NCI-H446 treated with DMSO at 0.1 percent for 48 hours (cell line): ENCODE data around the gene BCL2L1.

ENCODE experiments used
- DNase-seq: peaks from one replicate; lab custom pipeline; 2025; lab: John Stamatoyannopoulos, UW

Gene BCL2L1

DNA sequence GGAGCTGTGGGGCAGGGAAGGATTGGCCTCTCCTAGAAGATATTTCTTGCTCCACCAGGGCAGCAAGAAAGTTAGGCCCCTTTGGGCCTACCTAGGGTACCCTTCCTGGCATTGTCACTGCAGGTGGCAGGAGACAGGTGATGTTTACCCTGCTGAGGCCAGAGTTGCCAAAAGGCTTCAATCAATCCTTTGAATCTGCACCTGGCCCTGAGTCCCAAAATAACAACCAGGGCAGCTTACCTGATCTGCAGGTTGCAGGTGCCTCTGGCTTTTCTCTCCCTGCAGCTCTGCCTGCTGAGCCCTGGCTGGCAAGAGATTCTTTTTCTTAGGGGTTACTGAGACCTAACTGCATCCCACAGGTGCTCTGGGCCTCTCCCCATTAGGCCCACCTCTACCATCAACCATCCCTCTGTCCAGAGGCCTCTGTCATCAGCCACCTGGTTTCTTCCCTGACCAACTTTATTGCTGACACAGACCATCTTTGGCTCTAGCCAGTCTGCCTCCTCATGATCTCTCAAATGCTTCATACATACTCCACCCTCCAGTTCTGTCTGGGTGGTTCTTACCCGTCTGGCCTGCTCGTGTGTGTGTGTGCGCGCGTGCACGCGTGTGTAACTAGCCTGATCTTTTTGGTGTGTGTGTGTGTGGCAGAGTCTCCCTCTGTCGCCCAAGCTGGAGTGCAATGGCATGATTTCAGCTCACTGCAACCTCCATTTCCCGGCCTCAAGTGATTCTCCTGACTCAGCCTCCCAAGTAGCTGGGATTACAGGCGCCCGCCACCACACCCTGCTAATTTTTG lies 13.7 kb downstream of the BCL2L1 start:
- no peak for DNase-seq

DNA sequence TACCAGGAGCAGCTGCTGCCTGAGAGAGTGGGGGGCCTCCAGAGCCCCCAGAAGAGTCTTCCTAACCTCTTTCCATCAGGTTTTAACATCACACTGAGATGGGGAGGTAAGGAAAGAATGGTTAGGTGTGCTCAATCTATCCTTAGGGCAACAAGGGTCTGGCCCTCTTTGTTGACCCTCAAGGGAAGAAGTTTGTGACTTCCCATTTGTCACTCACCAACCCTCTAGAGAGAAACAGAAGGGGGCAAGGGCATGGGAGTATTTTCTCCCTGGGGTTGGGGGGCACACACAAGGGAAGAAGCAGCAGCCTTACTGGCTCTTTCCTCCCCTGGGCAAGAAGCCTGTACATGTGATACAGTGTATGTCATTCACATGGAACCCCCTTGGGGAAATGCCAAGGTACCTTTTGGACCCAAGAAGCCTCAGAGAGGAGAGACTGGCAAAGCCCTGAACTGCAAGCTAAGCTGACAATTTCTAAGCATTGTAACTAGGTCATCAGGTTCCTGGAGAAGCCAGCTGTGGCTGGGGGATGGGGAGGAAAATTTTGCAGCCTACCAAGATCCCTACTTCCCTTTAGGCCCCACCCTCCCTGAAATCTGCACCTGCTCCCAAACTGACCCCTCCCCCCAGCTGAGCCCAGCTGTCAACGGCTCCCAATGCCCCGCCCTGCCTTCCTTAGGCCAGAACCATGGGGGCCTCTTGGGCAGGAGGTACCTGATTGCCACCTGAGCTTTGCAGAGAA lies 14.5 kb downstream of the BCL2L1 start:
- DNase-seq, result no peak

GRCh38 chr20:31707258-31707615 lies 15.4 kb downstream of the BCL2L1 start:
- DNase-seq, result no peak

DNA sequence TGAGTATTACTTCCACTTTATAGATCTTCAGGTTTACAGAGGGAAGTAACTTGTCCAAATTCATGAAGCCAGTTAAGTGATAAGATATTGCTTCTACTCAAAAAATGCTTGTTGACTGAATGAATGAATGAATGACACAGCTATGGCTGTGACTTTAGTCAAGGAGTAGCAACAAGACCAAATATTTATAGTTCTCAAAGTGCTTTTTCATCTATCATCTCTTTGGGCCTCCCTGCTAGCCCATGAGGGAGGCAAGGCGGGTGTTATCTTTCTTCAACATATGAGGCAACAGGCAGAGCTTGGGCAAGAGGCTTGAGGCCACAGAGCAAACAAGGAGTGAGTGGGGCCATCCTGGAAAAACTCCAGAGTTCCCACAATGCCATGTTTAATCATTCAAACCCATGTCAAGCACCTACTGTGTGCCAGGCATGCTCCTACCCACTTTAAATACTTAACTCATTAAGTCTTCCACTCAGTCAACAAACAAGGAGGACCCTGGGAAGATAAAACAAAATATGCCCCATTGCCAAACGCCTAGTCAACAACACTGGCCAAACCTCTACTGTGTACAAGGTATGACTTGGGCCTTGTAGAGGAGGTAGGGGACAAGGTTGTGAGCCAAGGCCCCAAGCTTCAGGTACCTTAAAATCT lies 15.9 kb downstream of the BCL2L1 start:
- no peak for DNase-seq

GRCh38 chr20:31705598-31706597 lies 16.8 kb downstream of the BCL2L1 start:
- DNase-seq, result no peak

DNA sequence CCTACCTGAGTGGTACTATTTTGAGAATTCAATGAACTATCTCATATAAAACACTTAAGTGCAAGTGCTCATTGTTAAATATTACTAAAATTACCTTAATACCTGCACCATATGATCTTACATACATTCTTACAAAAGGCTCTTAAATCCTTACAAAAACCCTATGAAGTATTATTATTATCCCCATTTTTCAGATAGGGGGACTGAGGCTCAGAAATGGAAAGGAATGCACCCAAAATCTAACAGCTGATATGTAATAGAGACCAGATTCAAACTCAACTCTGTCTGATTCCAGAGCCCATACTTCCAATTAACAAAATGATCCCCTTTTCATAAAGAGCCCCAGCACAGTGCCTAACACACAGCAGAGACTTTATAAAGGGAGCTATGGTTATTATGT lies 17.5 kb downstream of the BCL2L1 start:
- DNase-seq, result no peak

DNA sequence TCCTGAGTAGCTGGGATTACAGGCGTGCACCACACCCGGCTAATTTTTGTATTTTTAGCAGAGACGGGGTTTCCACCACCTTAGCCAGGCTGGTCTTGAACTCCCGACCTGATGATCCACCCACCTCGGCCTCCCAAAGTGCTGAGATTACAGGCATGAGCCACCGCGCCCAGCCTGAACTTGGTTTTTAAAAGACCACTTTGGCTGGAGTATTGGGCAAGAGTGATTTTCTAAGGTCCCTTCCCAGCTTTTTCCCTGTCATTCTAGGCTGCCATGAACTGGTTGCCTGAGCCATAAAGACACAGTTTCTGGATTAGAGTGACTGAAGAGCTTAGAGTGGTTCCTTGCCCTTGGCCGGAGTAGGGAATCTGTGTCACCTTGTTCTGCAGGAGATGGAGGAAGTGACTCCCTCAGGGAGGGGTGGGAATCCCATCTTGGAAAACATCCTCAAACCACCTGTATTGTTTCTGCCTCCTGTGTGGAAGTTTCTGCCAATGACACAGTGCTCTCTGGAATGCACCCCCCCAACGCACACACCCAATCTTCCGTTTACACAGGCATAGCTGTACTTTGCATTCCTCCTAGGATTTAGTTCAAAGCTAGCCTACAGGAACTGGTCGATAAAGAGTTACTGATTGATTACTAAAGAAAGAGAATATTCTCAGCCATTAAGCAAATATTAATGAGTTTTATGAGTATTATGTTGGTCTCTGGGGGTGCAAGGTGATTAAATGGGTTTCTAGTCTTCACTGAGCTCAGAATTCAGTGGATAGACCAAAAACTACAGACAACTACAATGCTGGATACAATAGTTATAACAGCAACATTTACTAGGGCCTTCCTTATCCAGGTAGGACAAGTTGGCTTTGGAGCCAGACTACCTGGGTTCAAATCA lies 18.2 kb downstream of the BCL2L1 start:
- DNase-seq, result no peak

DNA sequence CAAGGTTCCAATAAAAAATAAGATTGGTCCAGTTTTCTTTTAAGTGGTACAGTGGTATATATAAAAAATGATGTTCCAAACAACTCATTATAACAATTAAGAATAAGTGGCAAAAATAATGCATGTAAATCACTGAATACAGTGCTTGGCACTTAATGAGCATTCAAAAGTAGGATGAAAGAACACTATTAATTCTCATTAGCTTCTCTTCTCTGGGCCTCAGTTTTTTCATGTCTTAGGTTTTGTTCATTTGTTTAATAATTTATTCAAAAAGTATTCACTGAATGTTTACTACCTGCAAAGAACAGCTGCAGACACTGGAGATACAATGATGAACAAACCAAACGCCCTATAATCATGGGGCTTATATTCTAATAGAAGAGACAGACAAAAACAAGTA lies 21.1 kb downstream of the BCL2L1 start:
- DNase-seq, result no peak

DNA sequence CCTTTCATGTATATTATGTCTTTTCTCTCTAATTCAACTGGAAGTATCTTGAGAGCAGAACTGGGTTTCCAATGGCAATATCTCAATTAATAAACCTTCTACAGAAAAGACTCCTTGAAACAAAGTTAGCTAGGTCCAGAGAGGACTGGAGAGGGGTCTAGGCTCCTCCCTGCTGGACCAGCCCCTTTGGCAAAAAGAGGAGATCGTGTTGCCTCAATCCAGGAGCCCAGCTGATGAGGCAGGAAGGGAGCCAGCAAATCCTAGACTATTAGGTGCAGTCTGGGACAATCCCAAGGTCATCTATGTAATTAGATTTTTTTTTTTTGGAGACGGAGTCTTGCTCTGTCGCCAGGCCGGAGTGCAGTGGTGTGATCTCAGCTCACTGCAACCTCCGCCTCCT lies 21.9 kb downstream of the BCL2L1 start:
- no peak for DNase-seq

GRCh38 chr20:31699801-31700728 lies 22.6 kb downstream of the BCL2L1 start:
- no peak for DNase-seq

DNA sequence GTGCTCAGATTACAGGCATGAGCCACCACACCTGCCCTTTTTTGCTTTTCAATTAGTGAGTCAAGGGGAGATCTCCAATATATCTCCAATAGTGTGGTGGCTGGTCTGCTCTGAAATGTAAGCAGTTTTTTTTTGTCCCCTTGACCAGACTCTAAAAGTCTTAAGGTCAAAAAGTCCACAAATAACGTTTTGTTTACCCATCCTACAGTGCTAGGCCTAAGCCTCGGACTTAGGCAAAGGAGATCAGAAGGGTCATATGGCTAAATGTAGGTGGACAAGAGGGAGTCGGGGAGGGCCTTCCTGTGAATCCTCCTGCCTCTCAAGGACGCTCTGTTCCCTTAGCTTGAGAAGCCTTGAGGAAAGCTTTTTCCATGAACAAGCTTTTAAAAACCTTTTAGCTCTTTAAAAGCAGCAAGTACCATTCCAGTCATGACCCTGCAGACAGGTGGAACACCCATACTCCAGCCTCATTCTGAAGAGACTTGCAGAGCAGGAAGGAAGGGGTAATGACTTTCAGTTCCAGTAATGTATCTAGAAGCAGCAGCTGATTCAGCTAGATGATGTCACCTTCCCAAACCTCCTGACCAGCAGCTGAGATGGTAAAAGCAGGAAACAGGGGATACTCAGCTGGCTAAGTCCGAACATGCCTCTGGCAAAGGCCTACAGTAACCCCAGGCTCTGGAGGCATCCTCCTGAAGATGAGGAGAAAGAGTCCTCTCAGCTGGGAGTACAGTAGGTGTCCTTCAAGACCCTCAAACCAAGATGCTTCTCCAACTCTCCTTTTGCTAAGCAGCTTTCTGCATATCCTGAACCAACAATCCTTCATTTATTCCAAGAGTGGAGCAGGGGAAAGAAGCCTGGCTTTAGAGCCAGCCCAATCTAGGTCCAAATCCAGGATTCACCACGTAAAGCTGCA lies 23.6 kb downstream of the BCL2L1 start:
- DNase-seq, result no peak

DNA sequence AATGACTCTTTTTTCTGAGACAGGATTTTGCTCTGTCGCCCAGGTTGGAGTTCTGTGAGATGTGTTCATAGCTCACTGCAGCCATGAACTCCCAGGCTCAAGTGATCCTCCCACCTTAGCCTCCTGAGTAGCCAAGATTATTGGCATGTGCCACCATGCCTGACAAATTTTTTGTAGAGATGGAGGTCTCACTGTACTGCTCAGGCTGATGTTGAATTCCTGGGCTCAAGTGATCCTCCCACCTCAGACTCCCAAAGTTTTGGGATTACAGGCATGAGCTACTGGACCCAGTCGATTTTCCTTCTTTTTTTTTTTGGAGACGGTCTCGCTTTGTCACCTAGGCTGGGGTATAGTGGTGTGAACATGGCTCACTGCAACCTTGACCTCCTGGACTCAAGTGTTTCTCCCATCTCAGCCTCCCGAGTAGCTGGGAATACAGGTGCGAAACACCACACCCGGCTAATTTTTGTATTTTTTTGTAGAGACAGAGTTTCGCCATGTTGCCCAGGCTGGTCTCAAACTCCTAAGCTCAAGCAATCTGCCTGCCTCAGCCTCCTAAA lies 24.3 kb downstream of the BCL2L1 start:
- DNase-seq, result no peak

DNA sequence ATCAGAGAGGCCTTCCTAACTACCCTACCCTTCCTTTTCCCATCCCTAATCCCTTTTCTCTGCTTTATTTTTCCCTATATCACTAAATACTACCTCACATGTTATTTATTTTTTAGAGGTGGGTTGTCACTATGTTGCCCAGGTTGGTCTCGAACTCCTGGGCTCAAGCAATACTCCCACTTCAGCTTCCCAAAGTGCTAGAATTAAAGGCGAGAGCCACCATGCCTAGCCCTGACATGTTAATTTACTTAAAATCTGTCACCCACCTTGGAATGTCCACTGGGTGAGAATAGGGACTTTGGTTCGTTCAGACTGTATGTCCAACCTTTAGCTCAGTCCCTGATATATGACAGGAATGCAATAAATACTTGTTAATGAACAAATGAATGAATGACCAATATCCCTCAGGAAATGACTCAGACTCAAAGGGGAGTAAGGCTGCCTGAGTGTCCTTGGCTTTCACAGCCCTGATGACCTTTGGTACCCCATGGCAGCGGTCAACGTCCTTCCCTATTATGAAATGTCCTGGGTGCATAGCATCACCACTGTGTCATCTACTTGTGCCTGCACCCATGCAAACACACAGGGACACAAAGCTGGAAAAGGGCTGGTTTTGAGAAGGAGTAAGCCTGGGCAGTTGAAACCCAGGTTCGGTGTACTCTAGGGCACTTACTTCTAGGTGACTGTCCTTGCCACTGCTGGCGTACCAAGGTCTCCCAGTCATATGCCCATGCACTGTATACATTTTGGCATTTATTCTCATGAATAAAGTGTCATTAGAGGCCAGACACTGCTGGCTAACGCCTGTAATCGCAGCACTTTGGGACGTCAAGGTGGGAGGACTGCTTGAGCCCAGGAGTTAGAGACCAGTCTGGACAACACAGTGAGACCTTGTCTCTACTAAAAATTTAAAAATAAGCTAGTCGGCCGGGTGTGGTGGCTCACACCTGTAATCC lies 26.5 kb downstream of the BCL2L1 start:
- no peak for DNase-seq

- DNase-seq, result no peak
Measured at GRCh38 chr20:31694842-31695593, 27.6 kb downstream of the BCL2L1 start.

GRCh38 chr20:31693987-31694661 lies 28.5 kb downstream of the BCL2L1 start:
- peak; percentile 41 for DNase-seq

- DNase-seq, result no peak
Measured at GRCh38 chr20:31693402-31693801, 29.3 kb downstream of the BCL2L1 start.
